HCT116 (cell line): ENCODE measurements around the gene CSNK2A1. TPM values are rescaled to one million over a fixed set of nuclear protein-coding genes. Genes with fewer than 3 reads are reported as not detected.

Source experiments
- ATAC-seq: fragments of 200-7000 bp; cut with Tn5 transposase; 2 replicates; pipeline ENCODE4 v1.9.1; 2020; ENCODE audit warnings: mild to moderate bottlenecking, moderate library complexity
- BruUV-seq: library from RNA; stranded (reverse); fragments of 400-500 nt; replicated peaks from 2 replicates; lab custom pipeline; 2021; lab: Mats Ljungman, UMichigan
- CTCF ChIA-PET: fragments of 300-600 bp; sonication (Branson Sonifier 250); formaldehyde crosslinking; loops from one replicate; lab custom pipeline; 2021; ENCODE audit warnings: antibody characterized with exemption; lab: Charles Lee
- POLR2A ChIA-PET: fragments of 300-600, 350-600 bp; sonication (Branson Sonifier 250); formaldehyde crosslinking; loops from one replicate; lab custom pipeline; 2021; ENCODE audit warnings: antibody characterized with exemption; lab: Charles Lee
- RAD21 ChIA-PET, 2 experiments: fragments of 300-600 bp; sonication (Branson Sonifier 250); formaldehyde crosslinking; loops; one replicate each; lab custom pipeline; 2023; ENCODE audit warnings: low total read pairs in 2 of 2; ENCODE audit not compliant: uncharacterized antibody in 2 of 2, unreplicated experiment in 2 of 2, low non-redundant PET in 1 of 2; lab: Charles Lee
- DNase-seq: peaks from one replicate; pipeline ENCODE4 v3.0.0-alpha.2; 2010; ENCODE audit warnings: low read depth, low spot score
- H2AFZ ChIP-seq: fragments of 200-600 bp; shearing (Covaris generic), sonication (generic); 2 replicates; pipeline ENCODE4 v1.6.1; 2017; ENCODE audit warnings: low read depth, mixed run types, mixed read lengths, antibody characterized with exemption, low read length; ENCODE audit not compliant: poor library complexity, severe bottlenecking
- H3K27ac ChIP-seq: 2 replicates; pipeline ENCODE4 v1.5.1; 2012; ENCODE audit warnings: low read depth, low read length
- H3K27me3 ChIP-seq: fragments of 200-600 bp; sonication (generic); 2 replicates; pipeline ENCODE4 v1.6.1; 2016; ENCODE audit warnings: mixed run types, low read length, mixed read lengths; ENCODE audit not compliant: insufficient read depth
- H3K36me3 ChIP-seq, 2 experiments: fragments of 200-500 bp in 1 of 2; fragments of 200-600 bp in 1 of 2; sonication (Bioruptor generic) in 1 of 2; sonication (generic) in 1 of 2; 2 replicates each; pipeline versions ENCODE4 v1.5.1 to v1.6.1; 2014 to 2016; ENCODE audit warnings: low read length in 2 of 2, inconsistent platforms in 1 of 2, mixed read lengths in 1 of 2, mixed run types in 1 of 2; ENCODE audit not compliant: insufficient read depth in 2 of 2, control insufficient read depth in 1 of 2
- H3K4me1 ChIP-seq, 2 experiments: fragments of 200-600 bp in 1 of 2; sonication (generic) in 1 of 2; 2 replicates each; pipeline versions ENCODE4 v1.5.1 to v1.6.1; 2012 to 2017; ENCODE audit warnings: low read length in 2 of 2, inconsistent platforms in 1 of 2, mild to moderate bottlenecking in 1 of 2, mixed read lengths in 1 of 2, mixed run types in 1 of 2, moderate library complexity in 1 of 2; ENCODE audit not compliant: insufficient read depth in 2 of 2, control insufficient read depth in 1 of 2
- H3K4me2 ChIP-seq: fragments of 200-600 bp; sonication (generic); 2 replicates; pipeline ENCODE4 v1.6.1; 2017; ENCODE audit warnings: mixed run types, low read length, mixed read lengths
- H3K4me3 ChIP-seq, 2 experiments: fragments of 200-600 bp in 1 of 2; sonication (generic) in 1 of 2; replicated peaks in 1 of 2; 2 replicates each; pipeline ENCODE4 v1.5.1; 2011 to 2016; ENCODE audit warnings: low read length in 2 of 2, control low read depth in 1 of 2, low read depth in 1 of 2, mild to moderate bottlenecking in 1 of 2, mixed read lengths in 1 of 2, mixed run types in 1 of 2
- H3K79me2 ChIP-seq: fragments of 200-600 bp; sonication (generic); 2 replicates; pipeline ENCODE4 v1.6.1; 2017; ENCODE audit warnings: mild to moderate bottlenecking, mixed run types, low read length, moderate library complexity, mixed read lengths; ENCODE audit not compliant: insufficient read depth
- H3K9ac ChIP-seq: fragments of 200-600 bp; sonication (generic); 2 replicates; pipeline ENCODE4 v1.6.1; 2016; ENCODE audit warnings: low read length, mixed read lengths
- H3K9me2 ChIP-seq: fragments of 200-600 bp; sonication (generic), shearing (Covaris generic); 2 replicates; pipeline ENCODE4 v1.6.1; 2017; ENCODE audit warnings: mixed run types, mild to moderate bottlenecking, moderate library complexity; ENCODE audit not compliant: insufficient read depth
- H3K9me3 ChIP-seq, 2 experiments: fragments of 200-500 bp in 1 of 2; fragments of 200-600 bp in 1 of 2; sonication (Bioruptor generic) in 1 of 2; sonication (generic) in 1 of 2; 2 replicates each; pipeline ENCODE4 v1.6.1; 2014 to 2017; ENCODE audit warnings: low read length in 2 of 2, mixed read lengths in 2 of 2, inconsistent platforms in 1 of 2, low read depth in 1 of 2, mild to moderate bottlenecking in 1 of 2, mixed run types in 1 of 2, moderate library complexity in 1 of 2; ENCODE audit not compliant: control insufficient read depth in 1 of 2, insufficient read depth in 1 of 2
- H4K20me1 ChIP-seq: fragments of 200-600 bp; sonication (generic), shearing (Covaris generic); 2 replicates; pipeline ENCODE4 v1.6.1; 2017; ENCODE audit warnings: mixed run types, mild to moderate bottlenecking, moderate library complexity; ENCODE audit not compliant: insufficient read depth
- CBX3 ChIP-seq: IDR thresholded peaks from 2 replicates; pipeline ENCODE4 v1.6.1; 2012; ENCODE audit warnings: low read depth
- CTCF ChIP-seq, 3 experiments: fragments of 200-600 bp in 1 of 3; sonication (generic) in 1 of 3; IDR thresholded peaks in 2 of 3; conservative IDR thresholded peaks in 1 of 3; 2 replicates each; pipeline ENCODE4 v1.5.1; 2012 to 2017; ENCODE audit warnings: low read depth in 2 of 3, low read length in 2 of 3, antibody characterized with exemption in 1 of 3, borderline replicate concordance in 1 of 3, control low read depth in 1 of 3, mild to moderate bottlenecking in 1 of 3, mixed read lengths in 1 of 3, mixed run types in 1 of 3, moderate library complexity in 1 of 3; ENCODE audit not compliant: insufficient read depth in 1 of 3
- EZH2phosphoT487 ChIP-seq: fragments of 200-600 bp; IDR thresholded peaks from 2 replicates; pipeline ENCODE4 v1.6.1; 2018; ENCODE audit warnings: antibody characterized with exemption, borderline replicate concordance
- JUND ChIP-seq: IDR thresholded peaks from 2 replicates; pipeline ENCODE4 v1.6.1; 2012
- POLR2A ChIP-seq: IDR thresholded peaks from 2 replicates; pipeline ENCODE4 v1.7.0; 2011; ENCODE audit warnings: borderline replicate concordance; ENCODE audit not compliant: insufficient read depth, insufficient read length; ENCODE audit errors: extremely low read depth
- SIN3A ChIP-seq: IDR thresholded peaks from 2 replicates; pipeline ENCODE4 v1.6.1; 2012; ENCODE audit warnings: low read depth
- YY1 ChIP-seq: IDR thresholded peaks from 2 replicates; pipeline ENCODE4 v1.6.1; 2011; ENCODE audit warnings: low read length, low read depth, moderate library complexity, mild to moderate bottlenecking; ENCODE audit not compliant: insufficient replicate concordance; ENCODE audit errors: extremely low read depth
- ZFX ChIP-seq: fragments of 450-650 bp; IDR thresholded peaks from 2 replicates; pipeline ENCODE4 v1.6.1; 2017
- intact Hi-C: fragments of 100-400 bp; cut with micrococcal nuclease; formaldehyde crosslinking; loops from 2 replicates; pipeline ENCODE4 v1.10.0; 2022
- total RNA-seq: library from RNA; stranded (reverse); gene quantifications from one replicate; pipeline ENCODE4 v1.2.1, GENCODE V29; 2021; ENCODE audit not compliant: unreplicated experiment

The CSNK2A1 gene
- total RNA-seq, 1 experiment from 2014 or later: 284 TPM

- ATAC-seq: no peak
- Histone ChIP-seq H4K20me1 (no peaks in the 10 kb centered on the region), H3K27ac (no peak overlapping the region), H3K27me3 (no peaks in the 10 kb centered on the region), H3K9me3 (no peaks in the 10 kb centered on the region), H2AFZ (no peak overlapping the region)
- no peak for DNase-seq
- POLR2A ChIA-PET: interaction anchor here (0.9 to 1.0 kb wide), 3 partner anchors 10 to 82 kb away, joined by 3 read pairs; no protein-coding TSS in a partner anchor
- RAD21 ChIA-PET: no interaction called here
- TF ChIP-seq POLR2A: no peak
- no peak for TF ChIP-seq EZH2phosphoT487
- TF ChIP-seq YY1: no peak
- no peak for TF ChIP-seq ZFX
- no peak for TF ChIP-seq CBX3
- TF ChIP-seq CTCF (IDR thresholded peaks at IDR 0.05 in 2 of 3, conservative IDR thresholded peaks at IDR 0.05 in 1 of 3; ENCODE audit: borderline replicate concordance in 1 of 3, insufficient read depth in 1 of 3, low read depth in 2 of 3, low read length in 2 of 3): no peak
- TF ChIP-seq SIN3A: no peak
- TF ChIP-seq JUND: no peak
- TF ChIP-seq, all 23 proteins: peak for 0
- intact Hi-C loops: no loop called here
- Histone ChIP-seq H3K4me2 (no peak overlapping the region), H3K4me3 (no peak overlapping the region), H3K4me1 (0 out of 4 replicates have a peak, but pooled peaks cover 0 to 4% of the 10 kb centered on the region in 2 experiments), H3K9ac (no peak overlapping the region), H3K9me2 (no peaks in the 10 kb centered on the region), H3K79me2 (peaks cover 36% of the 10 kb centered on the region), H3K36me3 (peaks cover 29 to 36% of the 10 kb centered on the region in 2 experiments)
- no TSS peak for BruUV-seq
- CTCF ChIA-PET: no interaction called here
Measured at GRCh38 chr20:444862-445426, 98.6 kb downstream of the CSNK2A1 start.
